ENCODE data around the gene WDR74.
"Not testable (repeated sequence)": the region's sequence is repeated elsewhere in the genome, so short reads cannot be mapped to it uniquely, and the experiment has no call there.

The WDR74 gene

GRCh38 chr11:62831520-62832335 lies 7.7 kb downstream of the WDR74 start, which contains the start of gene STX5:
Gene STX5, minus strand, starts transcription at chr11:62832051. Its CDS starts 808 bp downstream, at chr11:62831243.
- peak; percentile 96 for FAIRE-seq
- TF ChIP-seq TAF1 (IDR thresholded peaks at IDR 0.05; ENCODE audit: borderline replicate concordance, low read depth, low read length) (peak; percentile 92; the same call in 1 of the 2 replicates), POLR2AphosphoS5 (IDR thresholded peaks at IDR 0.05; ENCODE audit: low read depth, low read length) (no peak; the same call in 1 of the 2 replicates), POLR2A (IDR thresholded peaks at IDR 0.05; ENCODE audit: low read depth, low read length) (peak; percentile 80)
- peak; percentile 96 for DNase-seq (ENCODE audit: insufficient read length)

- DNase-seq (ENCODE audit: insufficient read length), result no peak
- peak; percentile 48 for FAIRE-seq
- TF ChIP-seq TAF1 (IDR thresholded peaks at IDR 0.05; ENCODE audit: borderline replicate concordance, low read depth, low read length) (no peak), POLR2AphosphoS5 (IDR thresholded peaks at IDR 0.05; ENCODE audit: low read depth, low read length) (no peak), POLR2A (IDR thresholded peaks at IDR 0.05; ENCODE audit: low read depth, low read length) (no peak)
These were observed 8.4 kb downstream of the WDR74 start for GRCh38 chr11:62830904-62831519.

- FAIRE-seq; DNase-seq (ENCODE audit: insufficient read length): not testable (repeated sequence)
These were observed 11.3 kb downstream of the WDR74 start for GRCh38 chr11:62828130-62828529.

GRCh38 chr11:62823677-62824076 lies 15.7 kb downstream of the WDR74 start:
- TF ChIP-seq POLR2A (IDR thresholded peaks at IDR 0.05; ENCODE audit: low read depth, low read length) (no peak), POLR2AphosphoS5 (IDR thresholded peaks at IDR 0.05; ENCODE audit: low read depth, low read length) (no peak), TAF1 (IDR thresholded peaks at IDR 0.05; ENCODE audit: borderline replicate concordance, low read depth, low read length) (no peak)
- no peak for FAIRE-seq
- DNase-seq (ENCODE audit: insufficient read length), result no peak

DNA sequence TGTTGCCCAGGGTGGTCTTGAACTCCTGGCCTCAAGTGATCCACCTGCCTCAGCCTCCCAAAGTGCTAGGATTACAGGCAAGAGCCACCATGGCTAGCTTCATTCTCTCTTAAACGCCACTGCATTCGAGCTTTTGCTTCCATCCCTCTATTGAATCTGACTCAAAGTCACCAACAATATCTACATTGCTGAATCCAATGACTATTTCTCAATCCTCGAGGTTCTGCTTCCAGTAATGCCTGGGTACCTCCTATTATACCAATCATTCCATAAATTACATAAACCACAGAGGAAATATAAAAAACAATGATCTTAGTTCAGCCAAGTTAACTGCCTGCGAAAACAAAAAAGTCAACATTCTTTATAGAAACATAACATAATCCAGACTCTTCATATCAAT lies 22.3 kb downstream of the WDR74 start:
- TF ChIP-seq POLR2A (IDR thresholded peaks at IDR 0.05; ENCODE audit: low read depth, low read length) (no peak), POLR2AphosphoS5 (IDR thresholded peaks at IDR 0.05; ENCODE audit: low read depth, low read length) (no peak), TAF1 (IDR thresholded peaks at IDR 0.05; ENCODE audit: borderline replicate concordance, low read depth, low read length) (no peak)
- FAIRE-seq, result no peak
- DNase-seq (ENCODE audit: insufficient read length), result no peak

- TF ChIP-seq POLR2AphosphoS5 (IDR thresholded peaks at IDR 0.05; ENCODE audit: low read depth, low read length) (no peak), TAF1 (IDR thresholded peaks at IDR 0.05; ENCODE audit: borderline replicate concordance, low read depth, low read length) (no peak), POLR2A (IDR thresholded peaks at IDR 0.05; ENCODE audit: low read depth, low read length) (no peak)
- FAIRE-seq, result no peak
These were observed 22.8 kb downstream of the WDR74 start for GRCh38 chr11:62816557-62816956.

DNA sequence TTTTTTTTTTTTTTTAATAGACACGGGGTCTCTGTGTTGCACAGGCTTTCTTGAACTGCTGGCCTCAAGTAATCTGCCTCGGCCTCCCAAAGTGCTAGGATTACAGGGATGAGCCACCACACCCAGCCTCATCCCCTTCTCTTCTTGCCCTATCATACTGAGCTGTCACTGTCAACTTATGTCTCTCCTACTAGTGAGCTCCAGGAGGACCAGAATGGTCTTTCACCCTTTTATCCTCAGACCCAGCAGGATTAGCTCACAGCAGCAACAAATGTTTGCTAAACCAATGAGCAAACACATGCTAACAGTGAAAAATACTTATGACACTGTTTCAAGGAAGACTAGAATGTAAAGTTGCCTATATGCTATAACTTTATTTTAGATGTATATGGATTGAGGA lies 27.7 kb downstream of the WDR74 start:
- FAIRE-seq (no peak), DNase-seq (ENCODE audit: insufficient read length) (no peak)
- TF ChIP-seq TAF1 (IDR thresholded peaks at IDR 0.05; ENCODE audit: borderline replicate concordance, low read depth, low read length) (no peak), POLR2AphosphoS5 (IDR thresholded peaks at IDR 0.05; ENCODE audit: low read depth, low read length) (no peak), POLR2A (IDR thresholded peaks at IDR 0.05; ENCODE audit: low read depth, low read length) (no peak)

More at GRCh38 chr11:62816557-62816956, 22.8 kb downstream of the WDR74 start:
- DNase-seq (ENCODE audit: insufficient read length), result no peak

DNA sequence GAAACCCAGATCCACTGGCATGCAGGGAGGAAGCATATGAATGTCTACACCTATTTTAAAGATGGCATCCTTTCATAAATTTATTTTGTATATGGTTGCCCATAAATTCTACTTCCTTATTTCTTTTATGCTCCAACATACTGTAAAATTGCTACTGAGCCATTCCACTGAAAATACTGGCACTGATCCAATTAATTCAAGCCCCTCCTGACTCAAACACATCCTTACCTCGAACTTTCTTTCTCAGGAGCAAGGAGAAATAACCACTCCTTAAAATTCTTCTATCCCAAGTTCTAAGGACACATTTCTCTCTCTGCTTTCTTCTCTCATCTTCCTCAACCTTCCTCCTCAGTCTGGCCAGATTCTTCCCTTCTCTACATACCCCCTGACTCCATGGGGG lies 28.6 kb downstream of the WDR74 start:
- DNase-seq (ENCODE audit: insufficient read length) (no peak), FAIRE-seq (no peak)
- no peak for TF ChIP-seq POLR2A (IDR thresholded peaks at IDR 0.05; ENCODE audit: low read depth, low read length)
- no peak for TF ChIP-seq POLR2AphosphoS5 (IDR thresholded peaks at IDR 0.05; ENCODE audit: low read depth, low read length)
- no peak for TF ChIP-seq TAF1 (IDR thresholded peaks at IDR 0.05; ENCODE audit: borderline replicate concordance, low read depth, low read length)

GRCh38 chr11:62806611-62807121 lies 32.7 kb downstream of the WDR74 start:
- FAIRE-seq (peak; percentile 65), DNase-seq (ENCODE audit: insufficient read length) (no peak)
- TF ChIP-seq TAF1 (IDR thresholded peaks at IDR 0.05; ENCODE audit: borderline replicate concordance, low read depth, low read length) (no peak), POLR2AphosphoS5 (IDR thresholded peaks at IDR 0.05; ENCODE audit: low read depth, low read length) (no peak), POLR2A (IDR thresholded peaks at IDR 0.05; ENCODE audit: low read depth, low read length) (no peak)

GRCh38 chr11:62805961-62806441 lies 33.4 kb downstream of the WDR74 start:
- DNase-seq (ENCODE audit: insufficient read length), result no peak
- TF ChIP-seq POLR2AphosphoS5 (IDR thresholded peaks at IDR 0.05; ENCODE audit: low read depth, low read length), result no peak
- TF ChIP-seq TAF1 (IDR thresholded peaks at IDR 0.05; ENCODE audit: borderline replicate concordance, low read depth, low read length), result no peak
- TF ChIP-seq POLR2A (IDR thresholded peaks at IDR 0.05; ENCODE audit: low read depth, low read length), result no peak
- peak; percentile 60 for FAIRE-seq

DNA sequence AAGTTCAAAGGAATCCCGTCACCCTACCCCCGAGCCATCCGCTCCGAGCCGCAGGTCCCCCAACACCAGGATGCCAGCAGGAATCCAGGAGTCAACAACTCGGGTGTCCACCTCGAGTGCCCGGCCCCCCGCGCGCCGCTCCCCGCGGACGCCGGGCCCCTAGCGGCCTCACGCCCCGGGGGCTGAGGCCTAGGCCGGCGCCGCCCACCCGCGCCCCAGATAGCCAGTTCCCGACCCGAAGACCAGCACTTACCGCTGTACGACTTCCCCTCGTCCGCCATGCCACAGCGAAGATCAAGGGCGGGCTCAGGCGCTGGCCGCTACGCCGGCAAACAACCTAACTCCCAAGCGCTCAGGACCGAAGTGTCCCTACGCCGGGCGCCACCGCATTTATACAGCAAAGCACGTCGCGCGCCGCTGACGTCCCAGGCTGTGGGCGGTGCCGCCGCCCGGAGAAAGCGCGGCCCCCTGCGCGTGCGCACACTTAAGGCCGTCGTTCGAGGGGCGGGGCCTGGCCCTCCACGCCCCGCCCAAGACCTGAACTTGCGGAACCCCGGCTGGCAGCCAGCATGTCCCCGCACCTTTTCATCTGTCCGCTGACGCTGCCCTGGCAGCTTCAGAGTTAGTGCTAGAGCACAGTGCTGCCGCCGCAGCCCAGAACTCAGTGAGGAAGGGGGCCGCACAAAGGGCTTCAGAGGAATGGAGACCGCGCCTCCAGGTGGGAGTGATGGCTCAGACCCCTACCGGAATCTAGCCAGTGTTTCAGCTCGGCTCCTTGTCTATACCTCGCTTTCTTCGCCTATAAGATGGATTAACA lies 34.1 kb downstream of the WDR74 start, which contains the start of gene NXF1:
TSS of gene NXF1 (minus strand) at position 365 of the 817 bp plus-strand sequence. CDS start at position 281, 84 bp downstream.
- peak; percentile 89 for DNase-seq (ENCODE audit: insufficient read length)
- FAIRE-seq, result peak; percentile 100
- TF ChIP-seq POLR2AphosphoS5 (IDR thresholded peaks at IDR 0.05; ENCODE audit: low read depth, low read length) (peak; percentile 100), POLR2A (IDR thresholded peaks at IDR 0.05; ENCODE audit: low read depth, low read length) (peak; percentile 100), TAF1 (IDR thresholded peaks at IDR 0.05; ENCODE audit: borderline replicate concordance, low read depth, low read length) (peak; percentile 99)
